ENCODE results near the gene ALDH4A1.

ALDH4A1 gene

GRCh38 chr1:18922319-18922726, 20.0 kb upstream of the ALDH4A1 start:
- no peak for DNase-seq

- DNase-seq, result peak; percentile 8
Measured at GRCh38 chr1:18921516-18922251, 19.3 kb upstream of the ALDH4A1 start.

- DNase-seq, result no peak
Measured at GRCh38 chr1:18920931-18921330, 18.6 kb upstream of the ALDH4A1 start.

GRCh38 chr1:18919956-18920355, 17.6 kb upstream of the ALDH4A1 start:
- no peak for DNase-seq

- no peak for DNase-seq
Measured at GRCh38 chr1:18919197-18919905, 17.0 kb upstream of the ALDH4A1 start.

- DNase-seq, result no peak
Measured at GRCh38 chr1:18918417-18918816, 16.1 kb upstream of the ALDH4A1 start.

GRCh38 chr1:18917071-18917799, 14.9 kb upstream of the ALDH4A1 start:
- DNase-seq, result no peak

- no peak for DNase-seq
Measured at GRCh38 chr1:18915341-18915740, 13.0 kb upstream of the ALDH4A1 start.

- DNase-seq, result peak; percentile 78
Measured at GRCh38 chr1:18913065-18913835, 10.9 kb upstream of the ALDH4A1 start.

- DNase-seq, result no peak
Measured at GRCh38 chr1:18912550-18912949, 10.2 kb upstream of the ALDH4A1 start.

- peak; percentile 50 for DNase-seq
Measured at GRCh38 chr1:18908911-18909771, 6.8 kb upstream of the ALDH4A1 start.

GRCh38 chr1:18907917-18908845, 5.8 kb upstream of the ALDH4A1 start:
- peak; percentile 50 for DNase-seq

- DNase-seq, result peak; percentile 88
Measured at GRCh38 chr1:18907021-18907916, 4.9 kb upstream of the ALDH4A1 start.

- no peak for DNase-seq
Measured at GRCh38 chr1:18903291-18903756, 969 bp upstream of the ALDH4A1 start.

- DNase-seq, result no peak
Measured at GRCh38 chr1:18901952-18902522, 318 bp downstream of the ALDH4A1 start.

- no peak for DNase-seq
Measured at GRCh38 chr1:18901147-18901951, 1.0 kb downstream of the ALDH4A1 start.

GRCh38 chr1:18900303-18900841, 2.0 kb downstream of the ALDH4A1 start:
- DNase-seq, result no peak

Measured in OCI-M1 (cell line).